ENCODE results near the gene ETDC. TPM values are rescaled to one million over a fixed set of nuclear protein-coding genes. Genes with fewer than 3 reads are reported as not detected.
A peak's percentile ranks its signal among the peaks of the same experiment; 100 is the strongest.
"Not testable (repeated sequence)": the region's sequence is repeated elsewhere in the genome, so short reads cannot be mapped to it uniquely, and the experiment has no call there.

ETDC gene
- polyA plus RNA-seq (ENCODE audit: insufficient read length in 4 of 4), result not detected

GRCh38 chrX:135309430-135309923 is at the start of gene ETDC:
ETDC (plus strand) TSS chrX:135309480; CDS start chrX:135309480, 0 bp downstream.
- DNase-seq (ENCODE audit: low read depth in 4 of 4, low spot score in 2 of 4), result no peak

DNA sequence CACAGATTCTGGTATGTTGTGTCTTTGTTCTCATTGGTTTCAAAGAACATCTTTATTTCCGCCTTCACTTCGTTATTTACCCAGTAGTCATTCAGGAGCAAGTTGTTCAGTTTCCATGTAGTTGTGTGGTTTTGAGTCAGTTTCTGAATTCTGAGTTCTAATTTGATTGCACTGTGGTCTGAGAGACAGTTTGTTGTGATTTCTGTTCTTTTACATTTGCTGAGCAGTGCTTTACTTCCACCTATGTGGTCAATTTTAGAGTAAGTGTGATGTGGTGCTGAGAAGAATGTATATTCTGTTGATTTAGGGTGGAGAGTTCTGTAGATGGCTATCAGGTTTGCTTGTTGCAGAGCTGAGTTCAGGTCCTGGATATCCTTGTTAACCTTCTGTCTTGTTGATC is 48.3 kb upstream of the ETDC start:
- DNase-seq (ENCODE audit: low read depth in 4 of 4, low spot score in 2 of 4), result not testable (repeated sequence)

DNA sequence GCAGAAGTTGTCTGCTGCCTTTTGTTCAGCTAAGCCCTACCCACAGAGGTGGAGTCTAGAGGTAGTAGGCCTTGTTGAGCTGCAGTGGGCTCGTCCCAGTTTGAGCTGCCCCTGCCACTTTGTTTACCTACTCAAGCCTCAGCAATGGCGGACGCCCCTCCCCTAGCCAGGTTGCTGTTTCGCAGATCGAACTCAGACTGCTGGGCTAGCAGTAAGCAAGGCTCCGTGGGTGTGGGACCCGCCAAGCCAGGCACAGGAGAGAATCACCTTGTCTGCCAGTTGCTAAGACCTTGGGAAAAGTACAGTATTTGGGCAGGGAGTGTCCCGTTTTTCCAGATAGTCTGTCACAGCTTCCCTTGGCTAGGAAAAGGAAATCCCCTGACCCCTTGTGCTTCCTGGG is 45.9 kb upstream of the ETDC start:
- DNase-seq (ENCODE audit: low read depth in 4 of 4, low spot score in 2 of 4), result not testable (repeated sequence)

DNA sequence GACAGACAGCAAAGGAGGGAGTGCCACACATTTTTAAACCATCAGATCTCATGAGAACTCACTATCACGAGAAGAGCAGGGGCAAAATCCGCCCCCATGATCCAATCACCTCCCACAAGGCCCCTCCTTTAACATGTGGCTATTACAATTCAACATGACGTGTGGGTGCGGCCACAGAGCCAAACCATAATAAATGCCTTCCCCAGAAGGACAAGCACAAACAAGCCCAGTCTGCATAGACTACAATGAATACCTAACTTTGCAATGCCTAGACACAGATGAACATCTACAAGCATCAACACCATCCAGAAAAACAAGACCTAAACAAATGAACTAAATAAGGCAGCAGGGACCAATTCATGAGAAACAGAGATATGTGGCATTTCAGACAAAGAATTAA is 45.1 kb upstream of the ETDC start:
- DNase-seq (ENCODE audit: low read depth in 4 of 4, low spot score in 2 of 4), result no peak

DNA sequence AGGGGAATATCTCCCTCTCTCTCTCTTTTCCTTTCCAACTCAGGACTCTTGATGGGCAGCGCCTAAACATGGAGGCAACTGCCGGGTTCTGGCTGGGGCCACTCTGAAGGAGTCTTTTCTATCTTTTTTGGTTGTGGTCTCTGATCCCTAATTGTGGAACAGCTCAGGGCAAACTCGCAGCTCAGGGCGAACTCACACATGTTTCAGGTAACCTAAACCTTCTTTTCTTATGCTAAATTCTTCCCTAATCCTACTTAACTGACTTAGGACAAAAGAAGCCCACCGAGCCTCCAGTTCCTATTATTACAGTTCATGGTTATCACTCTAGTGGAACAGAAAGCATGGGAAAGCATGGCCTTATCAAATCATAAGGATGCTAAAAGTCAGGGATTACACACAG is 36.1 kb upstream of the ETDC start:
- no peak for DNase-seq (ENCODE audit: low read depth in 4 of 4, low spot score in 2 of 4)

DNA sequence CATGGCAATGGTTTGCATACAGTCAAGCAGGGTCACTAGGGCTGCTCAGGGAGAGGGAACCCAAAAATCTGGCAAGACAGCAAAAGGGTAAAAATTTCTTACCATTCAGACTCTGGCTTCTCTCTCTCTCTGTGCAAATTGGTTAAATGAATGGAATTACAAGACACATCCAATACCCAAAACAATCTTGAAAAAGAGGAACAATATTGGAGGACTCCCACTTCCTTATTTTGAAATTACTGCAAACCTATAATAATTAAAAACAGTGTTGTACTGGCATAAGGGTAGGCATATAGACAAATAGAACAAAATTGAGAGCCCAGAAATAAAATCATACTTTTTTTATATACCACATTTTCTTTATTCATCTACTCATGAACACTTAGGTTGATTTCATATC is 33.3 kb upstream of the ETDC start:
- no peak for DNase-seq (ENCODE audit: low read depth in 4 of 4, low spot score in 2 of 4)

- no peak for DNase-seq (ENCODE audit: low read depth in 4 of 4, low spot score in 2 of 4)
Measured at GRCh38 chrX:135287266-135287823, 21.9 kb upstream of the ETDC start.

GRCh38 chrX:135295238-135295943 is 13.9 kb upstream of the ETDC start:
- DNase-seq (ENCODE audit: low read depth in 4 of 4, low spot score in 2 of 4), result peak; percentile 7 to 34 (median 20)

DNA sequence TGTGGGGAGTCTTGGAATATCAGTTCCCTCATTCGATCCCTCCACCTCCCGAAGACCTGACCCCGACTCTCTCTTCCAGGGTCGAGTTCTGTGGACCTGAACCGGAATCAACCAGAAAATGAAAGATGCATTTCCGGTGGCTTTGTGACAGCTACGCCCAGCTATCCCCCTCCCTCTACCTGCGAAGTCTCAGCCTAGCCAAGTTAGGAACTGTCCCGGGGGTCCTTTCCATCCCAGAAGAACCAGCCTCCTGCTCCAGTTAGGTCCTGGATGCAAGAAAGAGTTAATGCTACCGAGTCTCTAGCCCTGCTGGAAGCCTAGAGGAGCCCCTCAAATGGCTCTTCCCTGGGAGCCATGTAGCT is 13.4 kb upstream of the ETDC start:
- DNase-seq (ENCODE audit: low read depth in 4 of 4, low spot score in 2 of 4), result no peak

DNA sequence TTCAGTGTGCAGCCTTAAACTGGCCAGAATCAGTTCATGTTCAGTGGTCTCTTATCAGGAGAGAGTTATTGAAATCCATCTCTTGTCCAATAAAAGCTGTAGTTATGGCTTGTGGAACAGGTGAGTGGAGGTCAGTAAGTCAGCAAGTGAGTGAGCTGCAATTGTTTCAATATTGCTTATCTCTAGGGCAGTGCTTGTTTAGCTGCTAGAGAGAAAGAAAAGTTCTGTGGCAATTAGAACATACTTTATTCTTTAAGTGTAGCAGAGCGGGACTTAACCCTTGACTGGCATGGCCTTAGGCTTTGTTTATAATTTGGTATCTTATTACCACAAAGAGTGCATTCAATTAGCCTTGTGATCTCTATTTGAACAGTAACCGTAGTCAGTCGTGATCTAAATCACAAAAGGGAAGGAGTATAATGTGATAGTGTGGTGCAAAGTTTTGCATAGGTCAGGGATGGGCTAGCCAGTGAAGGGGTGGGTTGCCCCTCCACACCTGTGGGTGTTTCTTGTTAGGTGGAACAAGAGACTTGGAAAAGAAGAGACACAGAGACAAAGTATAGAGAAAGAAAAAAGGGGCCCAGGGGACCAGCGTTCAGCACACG is 6.9 kb upstream of the ETDC start:
- no peak for DNase-seq (ENCODE audit: low read depth in 4 of 4, low spot score in 2 of 4)

DNA sequence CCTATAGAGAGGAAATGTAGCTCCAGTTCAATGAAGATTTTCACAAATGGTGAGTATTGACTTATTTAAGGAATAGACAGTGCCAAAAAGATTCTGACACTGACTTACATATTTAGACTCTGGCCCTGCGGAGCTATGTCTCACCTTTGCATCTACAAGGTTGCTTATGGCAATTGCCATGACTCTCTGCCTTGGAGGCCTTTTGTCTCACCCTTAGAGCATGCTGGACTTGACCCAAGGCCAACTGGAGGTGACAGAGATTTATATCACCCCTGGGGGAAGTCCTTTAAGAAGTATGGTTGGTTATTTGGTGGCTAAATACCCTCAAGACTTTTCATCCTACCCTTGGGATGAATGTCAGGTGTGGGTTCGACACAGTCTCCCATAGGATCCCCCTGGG is 4.5 kb upstream of the ETDC start:
- DNase-seq (ENCODE audit: low read depth in 4 of 4, low spot score in 2 of 4), result no peak

- no peak for DNase-seq (ENCODE audit: low read depth in 4 of 4, low spot score in 2 of 4)
Measured at GRCh38 chrX:135307171-135307570, 2.1 kb upstream of the ETDC start.

GRCh38 chrX:135308345-135308855 is 880 bp upstream of the ETDC start:
- no peak for DNase-seq (ENCODE audit: low read depth in 4 of 4, low spot score in 2 of 4)

- DNase-seq (ENCODE audit: low read depth in 4 of 4, low spot score in 2 of 4), result no peak
Measured at GRCh38 chrX:135315864-135316263, 6.6 kb downstream of the ETDC start.

DNA sequence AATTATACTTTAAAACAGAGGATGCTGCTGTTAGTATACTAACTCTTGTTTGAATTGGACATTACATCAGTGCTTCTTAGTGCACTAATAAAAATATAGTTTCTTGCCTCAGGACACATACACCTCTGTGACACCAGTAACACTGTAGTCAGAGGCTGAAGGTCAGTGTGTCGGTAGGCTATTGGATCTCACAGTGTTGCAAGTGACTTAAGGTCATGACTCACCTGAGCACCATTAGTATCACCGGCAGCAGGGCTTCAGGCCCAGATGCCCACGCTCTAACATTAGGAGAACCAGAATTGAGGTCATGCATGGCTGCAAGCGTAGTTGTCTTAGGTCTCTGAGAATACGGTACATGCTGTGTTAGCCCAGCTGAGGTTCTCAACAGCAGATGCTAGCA is 15.2 kb downstream of the ETDC start:
- DNase-seq (ENCODE audit: low read depth in 4 of 4, low spot score in 2 of 4), result no peak

DNA sequence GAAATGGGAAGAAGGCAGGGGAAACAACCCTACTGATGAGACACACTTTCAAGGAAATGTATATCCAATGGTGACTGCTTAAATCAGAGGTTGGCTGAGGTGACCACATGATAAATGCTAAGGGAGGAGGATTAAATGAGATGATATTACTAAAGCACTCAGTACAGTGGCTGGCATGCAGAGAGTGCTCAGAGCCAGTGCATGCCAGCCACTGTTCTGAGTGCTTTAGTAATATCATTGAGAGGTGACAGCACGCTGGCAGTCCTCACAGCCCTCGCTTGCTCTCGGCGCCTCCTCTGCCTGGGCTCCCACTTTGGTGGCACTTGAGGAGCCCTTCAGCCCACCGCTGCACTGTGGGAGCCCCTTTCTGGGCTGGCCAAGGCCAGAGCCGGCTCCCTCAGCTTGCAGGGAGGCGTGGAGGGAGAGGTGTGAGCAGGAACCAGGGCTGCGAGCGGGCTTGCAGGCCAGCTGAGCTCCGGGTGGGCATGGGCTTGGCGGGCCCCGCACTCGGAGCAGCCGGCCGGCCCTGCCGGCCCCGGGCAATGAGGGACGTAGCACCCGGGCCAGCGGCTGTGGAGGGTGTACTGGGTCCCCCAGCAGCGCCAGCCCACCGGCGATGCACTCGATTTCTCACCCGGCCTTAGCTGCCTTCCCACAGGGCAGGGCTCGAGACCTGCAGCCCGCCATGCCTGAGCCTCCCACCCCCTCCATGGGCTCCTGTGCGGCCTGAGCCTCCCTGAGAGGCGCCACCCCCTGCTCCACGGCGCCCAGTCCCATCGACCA is 15.9 kb downstream of the ETDC start:
- not testable (repeated sequence) for DNase-seq (ENCODE audit: low read depth in 4 of 4, low spot score in 2 of 4)

DNA sequence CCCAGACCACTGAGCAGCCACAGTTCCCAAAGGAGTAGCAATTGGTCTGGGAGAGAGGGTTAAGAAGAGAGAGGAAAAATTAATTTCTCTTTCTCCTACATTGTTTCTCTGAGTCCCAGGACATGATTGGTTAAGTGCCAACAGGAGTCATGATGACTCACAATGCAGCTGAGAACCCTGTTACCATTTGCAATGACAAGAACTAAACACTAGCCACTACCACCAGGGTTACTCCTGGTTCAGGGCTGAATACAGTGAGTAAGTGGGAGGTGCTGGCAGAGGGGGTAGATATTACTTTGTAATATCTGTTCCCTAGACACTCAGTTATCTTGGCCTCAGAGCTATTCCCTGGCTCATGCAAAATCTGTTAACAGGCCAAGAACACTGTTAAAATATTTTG is 18.0 kb downstream of the ETDC start:
- no peak for DNase-seq (ENCODE audit: low read depth in 4 of 4, low spot score in 2 of 4)

DNA sequence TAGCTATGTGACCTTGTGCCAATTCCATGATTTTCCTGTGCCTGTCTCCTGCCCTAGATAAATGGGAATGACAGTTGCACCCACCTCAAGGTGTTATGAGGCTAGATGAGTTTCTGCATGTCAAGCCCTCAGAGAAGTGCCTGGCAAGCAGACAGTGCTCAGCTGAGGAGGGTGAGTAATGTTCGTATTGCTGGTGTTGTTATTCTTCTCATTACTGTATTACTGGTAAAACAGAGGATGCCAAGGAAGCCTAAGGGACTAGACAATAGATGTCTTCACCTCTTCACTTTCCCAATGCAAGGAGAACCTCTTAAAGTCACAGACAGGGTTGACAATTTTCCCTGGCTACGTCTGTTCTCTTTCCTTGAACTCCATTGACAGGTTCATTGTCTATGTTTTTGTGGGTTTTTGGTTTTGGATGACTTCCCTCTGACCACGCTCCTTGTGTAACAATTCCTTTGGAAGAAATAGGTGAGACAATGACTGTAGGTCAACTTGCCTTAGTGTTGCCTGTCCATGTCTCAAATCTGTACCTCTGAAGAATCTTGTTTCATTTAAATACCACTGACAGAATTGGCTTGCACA is 19.2 kb downstream of the ETDC start:
- DNase-seq (ENCODE audit: low read depth in 4 of 4, low spot score in 2 of 4), result no peak

GRCh38 chrX:135330706-135331105 is 21.4 kb downstream of the ETDC start:
- no peak for DNase-seq (ENCODE audit: low read depth in 4 of 4, low spot score in 2 of 4)

DNA sequence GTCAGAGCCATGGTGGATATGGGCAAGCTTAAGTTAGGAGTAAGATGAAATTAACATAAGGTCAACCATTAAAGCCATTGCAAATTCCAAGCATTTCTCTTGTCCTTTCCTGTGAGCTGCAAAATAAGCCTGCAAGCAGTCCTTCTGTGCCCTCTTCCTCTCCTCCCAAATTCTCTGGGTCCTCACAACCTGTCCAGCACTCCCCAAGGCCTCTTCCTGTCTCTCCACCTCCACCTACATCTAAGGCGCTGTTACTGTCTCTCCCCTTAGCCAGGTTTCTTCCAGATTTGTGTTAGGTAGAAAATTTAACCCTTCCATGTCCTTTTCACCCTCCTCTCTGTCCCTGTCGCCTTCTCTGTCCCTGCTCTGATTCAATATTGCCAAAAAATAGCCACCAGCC is 22.2 kb downstream of the ETDC start:
- no peak for DNase-seq (ENCODE audit: low read depth in 4 of 4, low spot score in 2 of 4)

GRCh38 chrX:135340831-135341230 is 31.6 kb downstream of the ETDC start:
- DNase-seq (ENCODE audit: low read depth in 4 of 4, low spot score in 2 of 4), result no peak
